T-cell (primary cell): ENCODE measurements around the gene SP1. TPM values are rescaled to one million over a fixed set of nuclear protein-coding genes. Genes with fewer than 3 reads are reported as not detected.

Source experiments
- ATAC-seq, 4 experiments: fragments of 200-7000 bp in 3 of 4; fragments of 150-1000 bp in 1 of 4; cut with Tn5 transposase; replicated peaks in 1 of 4; 1 replicate in 3 of 4; 2 replicates in 1 of 4; pipeline ENCODE4 v1.10.0; 2021; ENCODE audit warnings: moderate library complexity in 3 of 4, mild to moderate bottlenecking in 2 of 4, moderate number of reproducible peaks in 1 of 4
- CTCF ChIA-PET, 2 donors: fragments of 300-600 bp; sonication (Branson Sonifier 250); formaldehyde crosslinking; loops; one replicate each; lab custom pipeline; 2022; ENCODE audit warnings: antibody characterized with exemption in 2 of 2; lab: Charles Lee
- POLR2A ChIA-PET, 2 donors: fragments of 300-600 bp; sonication (Branson Sonifier 250); formaldehyde crosslinking; loops; one replicate each; lab custom pipeline; 2022; ENCODE audit warnings: antibody characterized with exemption in 2 of 2; lab: Charles Lee
- DNase-seq, 35 experiments: peaks; one replicate each; pipeline versions ENCODE4 v3.0.0 to v3.0.0-alpha.2; 2013 to 2023
- H3K27ac ChIP-seq: one replicate; pipeline ENCODE4 v1.5.1; 2013; ENCODE audit warnings: low read length
- H3K27me3 ChIP-seq, 2 experiments: replicated peaks in 1 of 2; 1 replicate in 1 of 2; 2 replicates in 1 of 2; pipeline versions ENCODE4 v1.6.1 to v1.7.0; 2013; ENCODE audit warnings: low read length in 1 of 2, mixed read lengths in 1 of 2; ENCODE audit not compliant: control insufficient read depth in 2 of 2, insufficient read depth in 2 of 2; ENCODE audit errors: extremely low read depth in 1 of 2
- H3K36me3 ChIP-seq, 2 donors: 1 replicate in 1 of 2; 2 replicates in 1 of 2; pipeline versions ENCODE4 v1.6.1 to v1.7.0; 2013; ENCODE audit warnings: low read length in 1 of 2; ENCODE audit not compliant: control insufficient read depth in 2 of 2, insufficient read depth in 1 of 2; ENCODE audit errors: extremely low read depth in 1 of 2
- H3K4me1 ChIP-seq, 2 experiments: 1 replicate in 1 of 2; 2 replicates in 1 of 2; pipeline versions ENCODE4 v1.6.1 to v1.7.0; 2013; ENCODE audit warnings: low read length in 2 of 2, mixed read lengths in 1 of 2; ENCODE audit not compliant: insufficient read depth in 2 of 2, control insufficient read depth in 1 of 2; ENCODE audit errors: extremely low read depth in 1 of 2
- H3K4me3 ChIP-seq, 2 donors: 1 replicate in 1 of 2; 2 replicates in 1 of 2; pipeline versions ENCODE4 v1.5.1 to v1.7.0; 2013; ENCODE audit warnings: mild to moderate bottlenecking in 2 of 2, low read length in 1 of 2, moderate library complexity in 1 of 2; ENCODE audit not compliant: control insufficient read depth in 1 of 2; ENCODE audit errors: extremely low read depth in 1 of 2
- H3K9me3 ChIP-seq: 2 replicates; pipeline ENCODE4 v1.7.0; 2013
- H3K27ac Mint-ChIP-seq, 2 donors: one replicate each; pipeline ENCODE4 v1.8.0; 2020 to 2021; ENCODE audit warnings: mild to moderate bottlenecking in 2 of 2, mixed read lengths in 2 of 2
- H3K27me3 Mint-ChIP-seq, 2 donors: one replicate each; pipeline ENCODE4 v1.8.0; 2021 to 2022; ENCODE audit warnings: mixed read lengths in 2 of 2
- H3K36me3 Mint-ChIP-seq: one replicate; pipeline ENCODE4 v1.8.0; 2021; ENCODE audit warnings: mixed read lengths
- H3K4me1 Mint-ChIP-seq, 3 donors: one replicate each; pipeline ENCODE4 v1.8.0; 2020 to 2022; ENCODE audit warnings: mixed read lengths in 3 of 3, mild to moderate bottlenecking in 1 of 3
- H3K4me3 Mint-ChIP-seq, 3 donors: one replicate each; pipeline ENCODE4 v1.8.0; 2020 to 2022; ENCODE audit warnings: mild to moderate bottlenecking in 3 of 3, mixed read lengths in 3 of 3, moderate library complexity in 3 of 3
- H3K9me3 Mint-ChIP-seq, 3 donors: one replicate each; pipeline ENCODE4 v1.8.0; 2020 to 2022; ENCODE audit warnings: mixed read lengths in 3 of 3
- WGBS: methylation state at CpG from one replicate; pipeline ENCODE4 v1.1.5; 2013; ENCODE audit warnings: missing lambda C conversion rate; ENCODE audit not compliant: insufficient coverage; 5-methylcytosine and 5-hydroxymethylcytosine counted together
- total RNA-seq, 35 experiments: library from RNA in 6 of 35; stranded (reverse) in 6 of 35; fragments of 120-200 nt in 1 of 35; gene quantifications; one replicate each; pipeline versions ENCODE4 v1.2.1 to v1.2.4 and lab custom pipeline; 2013 to 2026

Gene SP1
- total RNA-seq, 5 donors from 2014 or later (not counting 1 experiment from before 2014, with no cell fraction given): 72.7 to 109 (median 96.6) TPM

DNA sequence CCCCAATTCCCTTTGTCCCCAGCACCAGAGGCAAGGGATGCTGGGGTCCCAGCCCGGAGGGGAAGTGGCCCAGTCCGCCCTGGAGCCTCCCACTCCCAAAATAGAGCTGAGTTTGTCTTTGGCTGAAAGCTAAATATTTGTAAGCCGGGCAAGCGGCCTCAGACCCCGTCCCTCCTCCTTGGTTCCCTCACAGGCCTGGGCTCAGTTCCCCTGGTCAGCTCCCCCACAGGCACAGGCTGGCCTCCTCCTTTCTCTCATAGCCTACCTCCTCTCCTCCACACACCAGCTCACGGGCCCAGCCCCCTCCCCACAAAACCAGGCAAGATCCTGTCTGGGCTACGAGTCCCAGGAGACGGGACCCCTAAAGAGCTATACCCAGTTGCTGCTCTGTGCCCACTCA, 45.2 kb upstream of the SP1 start:
- no peak for ATAC-seq
- Histone ChIP-seq H3K27me3 (peaks cover 0 to 80% of the 10 kb centered on the region in 2 experiments), H3K27ac (no peak overlapping the region), H3K4me1 (peaks cover 5 to 7% of the 10 kb centered on the region in 2 experiments), H3K36me3 (no peaks in the 10 kb centered on the region), H3K9me3 (no peaks in the 10 kb centered on the region), H3K4me3 (no peak overlapping the region)
- Mint-ChIP-seq H3K4me1 (peaks cover 3 to 8% (median 7%) of the 10 kb centered on the region in 3 donors), H3K4me3 (no peak overlapping the region), H3K36me3 (no peaks in the 10 kb centered on the region), H3K27me3 (peaks cover 44 to 54% of the 10 kb centered on the region in 2 donors), H3K9me3 (no peaks in the 10 kb centered on the region), H3K27ac (no peak overlapping the region)
- ChIA-PET POLR2A (no interaction called here), CTCF (interaction anchor here (0.6 to 1.6 kb wide), 3 partner anchors 10 to 14 kb away, joined by 4 to 5 read pairs (median 4); no protein-coding TSS in a partner anchor)
- DNase-seq: no peak
- 89% methylated on average over 6 of the region's 8 CpGs for WGBS

DNA sequence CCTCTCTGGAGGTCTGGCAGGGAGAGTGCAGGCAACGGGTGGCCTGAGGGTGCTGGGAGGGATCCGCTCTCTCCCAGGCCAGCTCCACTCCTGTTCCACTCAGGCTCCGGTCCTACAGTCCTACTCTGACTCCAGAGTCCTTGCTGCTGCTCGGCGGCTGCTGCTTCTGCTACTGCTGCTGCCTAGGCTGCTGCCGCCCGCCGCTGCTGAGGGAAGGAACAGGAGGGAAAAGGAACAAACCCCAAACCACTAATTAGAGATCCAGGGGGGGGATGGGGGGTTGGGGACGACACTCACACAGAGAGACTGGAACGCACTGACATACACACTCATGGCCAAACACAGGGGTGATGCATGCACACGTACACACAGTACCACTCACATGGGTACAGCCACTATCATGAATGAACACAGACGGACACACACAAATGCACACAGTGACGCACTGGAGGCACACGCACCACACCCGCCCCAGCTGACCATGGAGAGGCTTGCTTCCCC, 43.7 kb upstream of the SP1 start, which contains the start of gene SP7:
TSS of gene SP7 (minus strand) at position 174 of the 501 bp plus-strand sequence. CDS start 708 bp downstream, outside the sequence.
- CTCF ChIA-PET: interaction anchor here (0.8 to 1.6 kb wide), 3 partner anchors 8 to 11 kb away, joined by 4 to 5 read pairs (median 4); no protein-coding TSS in a partner anchor
- no CpG with 5 or more reads among the region's 15 CpGs for WGBS

DNA sequence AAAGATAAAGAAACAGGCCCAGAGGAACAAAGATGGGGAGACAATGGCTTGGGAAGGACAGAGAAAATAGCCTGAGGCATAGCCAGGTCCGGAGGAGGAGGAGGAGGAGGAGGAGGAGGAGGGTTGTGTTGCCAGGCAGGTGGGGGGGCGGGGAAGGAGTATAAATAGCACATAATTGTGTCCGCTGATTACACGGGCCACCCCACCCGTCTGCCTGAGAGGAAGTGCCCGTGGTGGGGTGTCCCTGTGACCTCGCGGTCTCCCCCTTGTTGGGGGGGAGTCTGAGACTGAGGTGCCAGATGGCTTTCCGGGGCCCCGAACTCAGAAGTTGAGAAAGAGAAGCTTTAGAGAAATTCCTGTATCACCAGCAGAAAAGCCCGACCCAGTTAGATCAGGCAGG, 42.0 kb upstream of the SP1 start:
- Mint-ChIP-seq H3K4me3 (no peak overlapping the region), H3K36me3 (no peaks in the 10 kb centered on the region), H3K27me3 (peaks cover 43 to 47% of the 10 kb centered on the region in 2 donors), H3K4me1 (peaks cover 4 to 8% (median 7%) of the 10 kb centered on the region in 3 donors), H3K27ac (peak overlapping the region in 1 of 2 donors; percentile 5), H3K9me3 (no peaks in the 10 kb centered on the region)
- H3K9me3 ChIP-seq: no peaks in the 10 kb centered on the region
- DNase-seq (peak in 3 of 35 experiments; percentile 13 to 33 (median 25)), ATAC-seq (no peak)
- ChIA-PET CTCF (no interaction called here), POLR2A (no interaction called here)
- 5% methylated on average over 7 of the region's 11 CpGs for WGBS
- H3K4me3 ChIP-seq: no peak overlapping the region
- H3K27me3 ChIP-seq: peaks cover 0 to 63% of the 10 kb centered on the region in 2 experiments
- no peak overlapping the region for H3K27ac ChIP-seq
- H3K36me3 ChIP-seq: no peaks in the 10 kb centered on the region
- peaks cover 5 to 7% of the 10 kb centered on the region in 2 experiments for H3K4me1 ChIP-seq

More for the DNA sequence above, 43.7 kb upstream of the SP1 start, which contains the start of gene SP7:
- H3K4me1 ChIP-seq: peaks cover 5 to 7% of the 10 kb centered on the region in 2 experiments
- no peaks in the 10 kb centered on the region for H3K9me3 ChIP-seq
- no peak for DNase-seq
- POLR2A ChIA-PET: no interaction called here
- H3K36me3 ChIP-seq: no peaks in the 10 kb centered on the region
- H3K27ac ChIP-seq: no peak within 1 kb of the TSS
- H3K4me3 ChIP-seq: no peak within 1 kb of the TSS
- H3K4me1 Mint-ChIP-seq: peaks cover 3 to 8% (median 7%) of the 10 kb centered on the region in 3 donors
- no peaks in the 10 kb centered on the region for H3K9me3 Mint-ChIP-seq
- H3K27ac Mint-ChIP-seq: no peak within 1 kb of the TSS
- peaks cover 44 to 51% of the 10 kb centered on the region in 2 donors for H3K27me3 Mint-ChIP-seq
- ATAC-seq: no peak
- H3K36me3 Mint-ChIP-seq: no peaks in the 10 kb centered on the region
- H3K27me3 ChIP-seq: peaks cover 0 to 73% of the 10 kb centered on the region in 2 experiments
- no peak within 1 kb of the TSS for H3K4me3 Mint-ChIP-seq

DNA sequence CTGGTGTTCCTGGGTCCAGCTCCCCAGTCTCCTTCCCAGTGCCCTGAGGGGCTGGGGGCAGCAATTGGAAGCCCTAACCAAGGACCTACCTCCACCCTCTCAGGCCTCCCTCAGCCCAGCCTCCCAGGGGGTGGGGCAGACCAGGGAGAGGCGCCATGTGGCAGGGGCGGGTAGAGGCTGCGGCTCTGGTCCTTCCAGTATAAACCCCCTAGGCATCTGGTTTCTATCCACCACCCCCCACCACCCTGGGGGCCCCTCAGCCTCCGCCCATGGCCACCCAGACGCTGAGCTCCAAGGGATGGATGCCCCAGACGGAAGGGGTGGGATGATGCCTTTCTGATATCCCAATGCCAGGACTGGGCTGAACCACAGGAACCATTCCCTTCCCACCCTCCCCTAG, 41.1 kb upstream of the SP1 start:
- Mint-ChIP-seq H3K4me1 (peaks cover 11 to 16% (median 14%) of the 10 kb centered on the region in 3 donors), H3K27me3 (peaks cover 37 to 39% of the 10 kb centered on the region in 2 donors), H3K9me3 (no peaks in the 10 kb centered on the region), H3K4me3 (no peak overlapping the region), H3K36me3 (no peaks in the 10 kb centered on the region), H3K27ac (no peak overlapping the region)
- H3K4me1 ChIP-seq: peaks cover 5 to 8% of the 10 kb centered on the region in 2 experiments
- CTCF ChIA-PET: interaction anchor here in 1 of 2 donors (0.7 kb wide), 2 partner anchors 19 to 180 kb away, joined by 3 to 4 read pairs; no protein-coding TSS in a partner anchor
- DNase-seq: no peak
- H3K4me3 ChIP-seq: no peak overlapping the region
- 83% methylated on average over 3 of the region's 6 CpGs for WGBS
- ATAC-seq: no peak
- no peak overlapping the region for H3K27ac ChIP-seq
- H3K9me3 ChIP-seq: no peaks in the 10 kb centered on the region
- POLR2A ChIA-PET: interaction anchor here in 1 of 2 donors (0.6 kb wide), 1 partner anchor 203 kb away, joined by 7 read pairs; no protein-coding TSS in a partner anchor
- peaks cover 0 to 54% of the 10 kb centered on the region in 2 experiments for H3K27me3 ChIP-seq
- no peaks in the 10 kb centered on the region for H3K36me3 ChIP-seq

DNA sequence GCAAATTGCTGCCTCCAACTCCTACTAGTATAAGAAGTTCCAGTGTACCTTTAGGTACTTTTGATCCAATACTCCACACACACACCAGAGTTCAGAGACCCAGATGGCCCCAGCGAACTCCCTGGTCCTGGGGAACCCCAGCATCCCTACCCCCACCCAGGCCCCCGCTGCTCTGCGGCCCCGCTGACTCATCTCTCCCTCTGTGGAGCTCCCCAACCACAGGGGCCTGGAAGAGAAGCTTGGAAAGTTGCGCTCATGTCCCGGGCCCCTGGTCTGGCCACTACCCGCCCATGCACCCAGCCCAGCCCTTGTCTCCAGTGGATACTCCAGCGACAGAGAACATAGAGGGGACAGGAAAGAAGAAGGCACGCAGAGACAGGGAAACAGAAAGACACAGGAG, 39.6 kb upstream of the SP1 start:
- Mint-ChIP-seq H3K4me1 (peaks cover 23 to 28% (median 25%) of the 10 kb centered on the region in 3 donors), H3K27ac (no peak overlapping the region), H3K27me3 (peaks cover 26 to 28% of the 10 kb centered on the region in 2 donors), H3K36me3 (no peaks in the 10 kb centered on the region), H3K4me3 (no peak overlapping the region), H3K9me3 (no peaks in the 10 kb centered on the region)
- peaks cover 12 to 21% of the 10 kb centered on the region in 2 experiments for H3K4me1 ChIP-seq
- WGBS: 71% methylated on average over 6 of the region's 9 CpGs
- H3K9me3 ChIP-seq: no peaks in the 10 kb centered on the region
- DNase-seq (no peak), ATAC-seq (no peak)
- POLR2A ChIA-PET: no interaction called here
- no peak overlapping the region for H3K27ac ChIP-seq
- CTCF ChIA-PET: interaction anchor here in 1 of 2 donors (1.0 kb wide), 1 partner anchor 16 kb away, joined by 3 read pairs; no protein-coding TSS in a partner anchor
- H3K27me3 ChIP-seq: peaks cover 0 to 41% of the 10 kb centered on the region in 2 experiments
- no peaks in the 10 kb centered on the region for H3K36me3 ChIP-seq
- no peak overlapping the region for H3K4me3 ChIP-seq

DNA sequence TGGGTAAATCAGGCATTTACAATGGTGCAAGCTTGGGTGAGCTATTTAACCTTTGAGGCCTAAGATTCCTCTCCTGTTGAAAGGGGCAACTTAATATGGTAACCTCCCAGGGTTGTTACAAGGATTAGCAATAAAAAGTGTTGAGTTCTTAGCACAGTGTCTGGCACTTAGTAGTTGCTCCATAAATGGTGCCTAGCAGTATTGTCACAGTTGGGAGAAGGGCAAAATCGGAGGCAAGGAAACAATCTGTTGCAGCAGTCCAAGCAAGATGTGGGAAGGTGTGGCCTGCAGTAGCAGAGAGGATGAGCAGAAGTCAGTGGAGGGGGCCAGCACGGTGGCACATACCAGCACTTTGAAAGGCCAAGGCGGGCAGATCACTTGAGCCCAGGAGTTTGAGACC, 36.5 kb upstream of the SP1 start:
- CTCF ChIA-PET: interaction anchor here in 1 of 2 donors (0.7 to 2.7 kb wide), 3 partner anchors 20 to 68 kb away, joined by 4 to 26 read pairs (median 4); partner anchors contain the start of gene AAAS
- peaks cover 0 to 13% of the 10 kb centered on the region in 2 experiments for H3K27me3 ChIP-seq
- Mint-ChIP-seq H3K4me3 (peak overlapping the region; percentile 43 to 91 (median 63)), H3K27ac (peak overlapping the region in 1 of 2 donors; percentile 91), H3K36me3 (no peaks in the 10 kb centered on the region), H3K27me3 (peaks cover 1 to 4% of the 10 kb centered on the region in 2 donors), H3K4me1 (peaks cover 19 to 21% (median 20%) of the 10 kb centered on the region in 3 donors), H3K9me3 (no peaks in the 10 kb centered on the region)
- POLR2A ChIA-PET: no interaction called here
- H3K27ac ChIP-seq: no peak overlapping the region
- no peak for DNase-seq
- peaks cover 6 to 15% of the 10 kb centered on the region in 2 experiments for H3K4me1 ChIP-seq
- no peak overlapping the region for H3K4me3 ChIP-seq
- H3K9me3 ChIP-seq: no peaks in the 10 kb centered on the region
- H3K36me3 ChIP-seq: no peaks in the 10 kb centered on the region
- 0% methylated on average over 1 of the region's 3 CpGs for WGBS
- no peak for ATAC-seq
